H1 (cell line): ENCODE measurements around the gene GAS7. TPM values are rescaled to one million over a fixed set of nuclear protein-coding genes. Genes with fewer than 3 reads are reported as not detected.

Source experiments
- RAD21 ChIP-seq, 2 experiments: IDR thresholded peaks in 1 of 2; conservative IDR thresholded peaks in 1 of 2; 2 replicates each; pipeline ENCODE4 v1.6.1; 2011; ENCODE audit warnings: low read depth in 2 of 2, low read length in 2 of 2, improper control_type of control experiment in 1 of 2, inconsistent platforms in 1 of 2, mild to moderate bottlenecking in 1 of 2, moderate library complexity in 1 of 2
- RBBP5 ChIP-seq: IDR thresholded peaks from 2 replicates; pipeline ENCODE4 v1.7.1; 2012; ENCODE audit warnings: low read depth, mild to moderate bottlenecking, inconsistent platforms, low read length, moderate library complexity, borderline replicate concordance
- SRF ChIP-seq: IDR thresholded peaks from 2 replicates; pipeline ENCODE4 v1.6.1; 2011; ENCODE audit warnings: mild to moderate bottlenecking, low read depth, low read length, moderate library complexity
- ZNF274 ChIP-seq: IDR thresholded peaks from 2 replicates; pipeline ENCODE4 v1.7.0; 2012; ENCODE audit warnings: low read length, borderline replicate concordance; ENCODE audit errors: extremely low read depth
- polyA plus RNA-seq, 7 experiments: library from polyadenylated mRNA; depleted of rRNA in 3 of 7; stranded (reverse) in 5 of 7; unstranded in 2 of 7; fragments of >200 nt in 5 of 7; fragments of 200-250 nt in 2 of 7; gene quantifications; 1 replicate in 5 of 7; 2 replicates in 1 of 7; 4 replicates in 1 of 7; pipeline versions ENCODE4 v1.2.1 to v1.2.3, GENCODE V29; 2011 to 2013; ENCODE audit warnings: missing spikeins in 2 of 7, mixed read lengths in 2 of 7
- total RNA-seq: library from RNA; stranded (reverse); fragmentation: NEBNext Ultra II Directional; extraction: Animal tissue kit (Norgen Biotek cat#: 25700); gene quantifications from 2 replicates; pipeline ENCODE4 v1.2.1, GENCODE V29; 2021

GAS7 gene
- total and polyA plus RNA-seq, 2 of the 8 experiments (the other 6 are each of a cell fraction or from before 2014, with no cell fraction given): 5.0 to 14.5 TPM

GRCh38 chr17:9959377-9959981 is 238.9 kb downstream of the GAS7 start (continued):
- peak; percentile 50 to 69 for TF ChIP-seq RAD21 (IDR thresholded peaks at IDR 0.05 in 1 of 2, conservative IDR thresholded peaks at IDR 0.05 in 1 of 2; ENCODE audit: low read depth in 2 of 2, low read length in 2 of 2)
- no peak for TF ChIP-seq ZNF274
- TF ChIP-seq RBBP5: no peak
- TF ChIP-seq SRF: no peak
